H1 (cell line): ENCODE measurements around the gene RNF166. TPM values are rescaled to one million over a fixed set of nuclear protein-coding genes. Genes with fewer than 3 reads are reported as not detected.

Experiments used
- CTCF ChIA-PET: fragments of 300-600 bp; sonication (Branson Sonifier 250); formaldehyde crosslinking; loops from one replicate; lab custom pipeline; 2021; ENCODE audit not compliant: partially characterized antibody; lab: Charles Lee
- POLR2A ChIA-PET: fragments of 300-600 bp; sonication (Branson Sonifier 250); formaldehyde crosslinking; loops from one replicate; lab custom pipeline; 2021; ENCODE audit warnings: inconsistent platforms; ENCODE audit not compliant: partially characterized antibody; lab: Charles Lee
- DNase-seq, 2 experiments: peaks; one replicate each; pipeline versions ENCODE4 v3.0.0 to v3.0.0-alpha.2; 2010 to 2022; ENCODE audit warnings: low spot score in 2 of 2, low read depth in 1 of 2, mixed read lengths in 1 of 2
- FAIRE-seq: peaks from 2 replicates; lab custom pipeline; 2011; peaks lifted over from hg19 to GRCh38; lab: Jason Lieb, UNC
- H2AFZ ChIP-seq: 2 replicates; pipeline ENCODE4 v1.8.1; 2012; ENCODE audit warnings: low read length, inconsistent platforms
- H2AK5ac ChIP-seq: 2 replicates; pipeline ENCODE4 v1.6.1; 2013; ENCODE audit warnings: low read depth, low read length
- H2BK120ac ChIP-seq: replicated peaks from 2 replicates; pipeline ENCODE3; 2013; ENCODE audit warnings: low read depth, low read length, inconsistent platforms
- H2BK12ac ChIP-seq: 2 replicates; pipeline ENCODE4 v1.6.1; 2013; ENCODE audit warnings: low read depth, low read length
- H2BK15ac ChIP-seq: 2 replicates; pipeline ENCODE4 v1.6.1; 2013; ENCODE audit warnings: low read length
- H2BK20ac ChIP-seq: 2 replicates; pipeline ENCODE4 v1.6.1; 2013; ENCODE audit warnings: low read length
- H2BK5ac ChIP-seq: 2 replicates; pipeline ENCODE4 v1.6.1; 2013; ENCODE audit warnings: low read depth, low read length
- H3K14ac ChIP-seq: 2 replicates; pipeline ENCODE4 v1.6.1; 2013; ENCODE audit warnings: inconsistent platforms; ENCODE audit not compliant: insufficient read length
- H3K18ac ChIP-seq: 2 replicates; pipeline ENCODE4 v1.6.1; 2013; ENCODE audit warnings: low read length; ENCODE audit errors: extremely low read depth
- H3K23ac ChIP-seq: 2 replicates; pipeline ENCODE4 v1.6.1; 2013; ENCODE audit warnings: inconsistent platforms; ENCODE audit not compliant: insufficient read length
- H3K23me2 ChIP-seq: 2 replicates; pipeline ENCODE4 v1.6.1; 2013; ENCODE audit warnings: low read depth, low read length
- H3K27ac ChIP-seq: 2 replicates; pipeline ENCODE4 v1.6.1; 2011; ENCODE audit warnings: low read depth, low read length, inconsistent platforms
- H3K27me3 ChIP-seq, 4 experiments: replicated peaks in 1 of 4; 1 replicate in 1 of 4; 2 replicates in 3 of 4; pipeline versions ENCODE4 v1.6.1 to v1.8.1; 2011 to 2013; ENCODE audit warnings: low read length in 3 of 4, mild to moderate bottlenecking in 3 of 4, inconsistent platforms in 2 of 4, mixed read lengths in 2 of 4, moderate library complexity in 1 of 4; ENCODE audit not compliant: control insufficient read depth in 3 of 4, insufficient read depth in 3 of 4; ENCODE audit errors: extremely low read depth in 1 of 4
- H3K36me3 ChIP-seq, 4 experiments: 2 replicates each; pipeline versions ENCODE4 v1.6.1 to v1.8.1; 2011 to 2013; ENCODE audit warnings: mild to moderate bottlenecking in 4 of 4, low read length in 3 of 4, moderate library complexity in 2 of 4, control low read depth in 1 of 4, inconsistent platforms in 1 of 4; ENCODE audit not compliant: insufficient read depth in 4 of 4, control insufficient read depth in 2 of 4
- H3K4ac ChIP-seq: replicated peaks from 2 replicates; pipeline ENCODE3; 2013; ENCODE audit warnings: low read length, low read depth, mixed read lengths, inconsistent platforms; ENCODE audit not compliant: insufficient read length
- H3K4me1 ChIP-seq, 4 experiments: replicated peaks in 1 of 4; 1 replicate in 1 of 4; 2 replicates in 3 of 4; pipeline versions ENCODE4 v1.6.1 to v1.8.1; 2011 to 2013; ENCODE audit warnings: low read length in 3 of 4, inconsistent platforms in 2 of 4, mixed read lengths in 1 of 4; ENCODE audit not compliant: insufficient read depth in 4 of 4, control insufficient read depth in 3 of 4
- H3K4me2 ChIP-seq, 2 experiments: 2 replicates each; pipeline versions ENCODE4 v1.6.1 to v1.8.1; 2011 to 2013; ENCODE audit warnings: low read depth in 2 of 2, low read length in 2 of 2, control low read depth in 1 of 2, inconsistent platforms in 1 of 2, mild to moderate bottlenecking in 1 of 2; ENCODE audit not compliant: insufficient read depth in 1 of 2
- H3K4me3 ChIP-seq, 4 experiments: fragments of 200-600, 300-600 bp in 1 of 4; sonication (generic), shearing (Covaris generic), sonication (Bioruptor Twin) in 1 of 4; 2 replicates each; pipeline versions ENCODE4 v1.5.1 to v1.8.1; 2011 to 2016; ENCODE audit warnings: low read length in 4 of 4, low read depth in 3 of 4, control low read depth in 2 of 4, inconsistent platforms in 2 of 4, mild to moderate bottlenecking in 2 of 4, mixed read lengths in 1 of 4, moderate library complexity in 1 of 4; ENCODE audit not compliant: insufficient read depth in 2 of 4; ENCODE audit errors: extremely low read depth in 1 of 4
- H3K56ac ChIP-seq: replicated peaks from 2 replicates; pipeline ENCODE3; 2013; ENCODE audit warnings: low read depth, mild to moderate bottlenecking, mixed read lengths, low read length, inconsistent platforms; ENCODE audit not compliant: insufficient read length
- H3K79me1 ChIP-seq: 2 replicates; pipeline ENCODE4 v1.6.1; 2013; ENCODE audit warnings: low read depth, low read length, control low read depth
- H3K79me2 ChIP-seq, 2 experiments: 2 replicates each; pipeline versions ENCODE4 v1.6.1 to v1.8.1; 2012 to 2013; ENCODE audit warnings: low read length in 2 of 2, mild to moderate bottlenecking in 2 of 2, inconsistent platforms in 1 of 2; ENCODE audit not compliant: insufficient read depth in 2 of 2, control insufficient read depth in 1 of 2
- H3K9ac ChIP-seq, 4 experiments: replicated peaks in 1 of 4; 1 replicate in 1 of 4; 2 replicates in 3 of 4; pipeline versions ENCODE4 v1.6.1 to v1.8.1; 2011 to 2013; ENCODE audit warnings: low read depth in 3 of 4, low read length in 3 of 4, control low read depth in 2 of 4, mild to moderate bottlenecking in 2 of 4, moderate library complexity in 2 of 4, inconsistent platforms in 1 of 4; ENCODE audit errors: extremely low read depth in 1 of 4
- H3K9me3 ChIP-seq, 2 experiments: 2 replicates each; pipeline versions ENCODE4 v1.6.1 to v1.8.1; 2012 to 2013; ENCODE audit warnings: mild to moderate bottlenecking in 2 of 2, moderate library complexity in 2 of 2, control low read depth in 1 of 2, inconsistent platforms in 1 of 2, low read depth in 1 of 2, low read length in 1 of 2, mixed read lengths in 1 of 2; ENCODE audit not compliant: insufficient read depth in 2 of 2
- H4K20me1 ChIP-seq, 2 experiments: replicated peaks in 1 of 2; 2 replicates each; pipeline versions ENCODE3 to v1.8.1; 2011 to 2013; ENCODE audit warnings: inconsistent platforms in 2 of 2, low read length in 2 of 2, mild to moderate bottlenecking in 1 of 2; ENCODE audit not compliant: insufficient read depth in 2 of 2, control insufficient read depth in 1 of 2
- H4K5ac ChIP-seq: 2 replicates; pipeline ENCODE4 v1.6.1; 2013; ENCODE audit warnings: low read length, low read depth, mixed read lengths, inconsistent platforms; ENCODE audit not compliant: insufficient read length
- H4K8ac ChIP-seq: 2 replicates; pipeline ENCODE4 v1.8.0; 2013; ENCODE audit warnings: mild to moderate bottlenecking, moderate library complexity, low read length, inconsistent platforms; ENCODE audit not compliant: insufficient read depth; ENCODE audit errors: extremely low read depth
- H4K91ac ChIP-seq: replicated peaks from 2 replicates; pipeline ENCODE3; 2013; ENCODE audit warnings: low read length, mixed read lengths, inconsistent platforms; ENCODE audit not compliant: insufficient read length
- BACH1 ChIP-seq: IDR thresholded peaks from 2 replicates; pipeline ENCODE4 v1.6.1; 2012; ENCODE audit warnings: low read length, improper control_type of control experiment
- CREB1 ChIP-seq: IDR thresholded peaks from 2 replicates; pipeline ENCODE4 v1.6.1; 2012; ENCODE audit warnings: inconsistent platforms
- CTBP2 ChIP-seq: IDR thresholded peaks from 2 replicates; pipeline ENCODE4 v1.7.0; 2011; ENCODE audit warnings: borderline replicate concordance, mild to moderate bottlenecking, moderate library complexity, mixed read lengths, low read length; ENCODE audit not compliant: insufficient read depth, insufficient read length
- HDAC6 ChIP-seq: IDR thresholded peaks from one replicate; pipeline ENCODE4 v1.7.1; 2012; ENCODE audit warnings: low read depth, mild to moderate bottlenecking, inconsistent platforms, low read length, moderate library complexity
- KDM4A ChIP-seq: IDR thresholded peaks from one replicate; pipeline ENCODE4 v1.7.1; 2012; ENCODE audit warnings: low read depth, mild to moderate bottlenecking, moderate library complexity, low read length, inconsistent platforms; ENCODE audit not compliant: severe bottlenecking
- NRF1 ChIP-seq: IDR thresholded peaks from 2 replicates; pipeline ENCODE4 v1.6.1; 2011; ENCODE audit warnings: mild to moderate bottlenecking, low read depth, low read length, improper control_type of control experiment
- POLR2AphosphoS5 ChIP-seq: IDR thresholded peaks from 2 replicates; pipeline ENCODE4 v1.6.1; 2011; ENCODE audit warnings: low read depth, low read length
- RAD21 ChIP-seq, 2 experiments: IDR thresholded peaks in 1 of 2; conservative IDR thresholded peaks in 1 of 2; 2 replicates each; pipeline ENCODE4 v1.6.1; 2011; ENCODE audit warnings: low read depth in 2 of 2, low read length in 2 of 2, improper control_type of control experiment in 1 of 2, inconsistent platforms in 1 of 2, mild to moderate bottlenecking in 1 of 2, moderate library complexity in 1 of 2
- SP2 ChIP-seq: IDR thresholded peaks from 2 replicates; pipeline ENCODE4 v1.6.1; 2012; ENCODE audit warnings: mild to moderate bottlenecking, low read length, inconsistent platforms
- ZNF274 ChIP-seq: IDR thresholded peaks from 2 replicates; pipeline ENCODE4 v1.7.0; 2012; ENCODE audit warnings: low read length, borderline replicate concordance; ENCODE audit errors: extremely low read depth
- WGBS, 2 experiments: shearing (Covaris generic) in 1 of 2; methylation state at CpG; one replicate each; pipeline versions ENCODE4 v1.1.6 to v1.1.7; 2013 to 2015; ENCODE audit warnings: low lambda C conversion rate in 2 of 2, mixed read lengths in 2 of 2, inconsistent platforms in 1 of 2, low coverage in 1 of 2, missing lambda C conversion rate in 1 of 2; ENCODE audit not compliant: insufficient replicate concordance in 2 of 2, insufficient coverage in 1 of 2, insufficient read length in 1 of 2; ENCODE audit errors: extremely low coverage in 1 of 2, missing lambda C conversion rate in 1 of 2; 5-methylcytosine and 5-hydroxymethylcytosine counted together
- polyA plus RNA-seq, 7 experiments: library from polyadenylated mRNA; depleted of rRNA in 3 of 7; stranded (reverse) in 5 of 7; unstranded in 2 of 7; fragments of >200 nt in 5 of 7; fragments of 200-250 nt in 2 of 7; gene quantifications; 1 replicate in 5 of 7; 2 replicates in 1 of 7; 4 replicates in 1 of 7; pipeline versions ENCODE4 v1.2.1 to v1.2.3, GENCODE V29; 2011 to 2013; ENCODE audit warnings: missing spikeins in 2 of 7, mixed read lengths in 2 of 7
- total RNA-seq: library from RNA; stranded (reverse); fragmentation: NEBNext Ultra II Directional; extraction: Animal tissue kit (Norgen Biotek cat#: 25700); gene quantifications from 2 replicates; pipeline ENCODE4 v1.2.1, GENCODE V29; 2021
- TF ChIP-seq, protein P1 (sequence below): IDR thresholded peaks from 2 replicates; pipeline ENCODE4 v1.6.1; 2012; ENCODE audit warnings: inconsistent platforms
- TF ChIP-seq, protein P2 (sequence below): IDR thresholded peaks from 2 replicates; pipeline ENCODE4 v1.6.1; 2011; ENCODE audit warnings: low read length, improper control_type of control experiment

RNF166 gene
- total and polyA plus RNA-seq, 2 of the 8 experiments (the other 6 are each of a cell fraction or from before 2014, with no cell fraction given): 29.8 to 31.2 TPM

DNA sequence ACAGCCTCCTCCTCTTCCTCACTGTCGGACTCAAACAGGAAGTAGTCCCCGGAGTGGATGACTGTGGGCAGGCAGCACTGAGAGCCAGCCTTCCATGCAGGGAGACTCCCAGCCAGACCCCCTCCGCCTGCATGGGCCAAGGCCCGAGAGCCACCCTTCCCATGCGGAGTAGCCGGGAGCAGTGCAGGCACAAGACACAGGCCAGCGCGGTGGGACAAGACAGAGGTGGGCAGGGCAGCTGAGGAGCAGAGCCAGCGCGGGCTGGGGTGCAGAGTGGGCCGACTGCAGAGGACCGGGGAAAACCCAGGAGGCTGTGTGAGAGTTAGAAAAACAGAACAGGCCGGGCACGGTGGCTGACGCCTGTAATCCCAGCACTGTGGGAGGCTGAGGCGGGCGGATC, 17.7 kb upstream of the RNF166 start:
- no peaks in the 10 kb centered on the region for H3K27me3 ChIP-seq
- ChIA-PET CTCF (interaction anchor here (1.0 to 4.5 kb wide), 3 partner anchors 13 to 89 kb away, joined by 3 to 24 read pairs (median 3); no protein-coding TSS in a partner anchor), POLR2A (interaction anchor here (1.5 to 1.8 kb wide), 2 partner anchors 9 to 14 kb away, joined by 4 read pairs; no protein-coding TSS in a partner anchor)
- H2AFZ ChIP-seq: no peak overlapping the region
- no peak overlapping the region for H3K4me3 ChIP-seq
- H2BK20ac ChIP-seq: no peak overlapping the region
- H2BK5ac ChIP-seq: no peak overlapping the region
- H3K56ac ChIP-seq: no peak overlapping the region
- no peak overlapping the region for H3K14ac ChIP-seq
- H4K5ac ChIP-seq: no peak overlapping the region
- no peaks in the 10 kb centered on the region for H3K9me3 ChIP-seq
- no peak overlapping the region for H2BK15ac ChIP-seq
- no peaks in the 10 kb centered on the region for H3K79me2 ChIP-seq
- no peak overlapping the region for H2BK120ac ChIP-seq
- no peak overlapping the region for H3K18ac ChIP-seq
- H4K91ac ChIP-seq: no peak overlapping the region
- H3K23ac ChIP-seq: no peak overlapping the region
- no peak overlapping the region for H3K9ac ChIP-seq
- H3K4me1 ChIP-seq: no peaks in the 10 kb centered on the region
- peaks cover 0 to 30% (median 7%) of the 10 kb centered on the region in 4 experiments; a peak in 4 of 8 replicates for H3K36me3 ChIP-seq
- H3K27ac ChIP-seq: no peak overlapping the region
- DNase-seq (no peak), FAIRE-seq (no peak)
- H3K79me1 ChIP-seq: no peaks in the 10 kb centered on the region
- no peak overlapping the region for H3K4ac ChIP-seq
- H4K20me1 ChIP-seq: peaks cover 0 to 13% of the 10 kb centered on the region in 2 experiments
- WGBS, 2 experiments: 93% methylated on average over 17 of the region's 17 CpGs; no CpG with 5 or more reads in 1 of the 2 experiments
- H4K8ac ChIP-seq: no peak overlapping the region
- H3K23me2 ChIP-seq: no peaks in the 10 kb centered on the region
- no peak overlapping the region for H3K4me2 ChIP-seq
- H2AK5ac ChIP-seq: no peak overlapping the region
- H2BK12ac ChIP-seq: no peak overlapping the region
- TF ChIP-seq CREB1 (no peak), SP2 (no peak), NRF1 (no peak), POLR2AphosphoS5 (no peak), KDM4A (no peak), ZNF274 (no peak), RAD21 (IDR thresholded peaks at IDR 0.05 in 1 of 2, conservative IDR thresholded peaks at IDR 0.05 in 1 of 2; ENCODE audit: low read depth in 2 of 2, low read length in 2 of 2) (no peak), BACH1 (no peak), HDAC6 (no peak), CTBP2 (no peak)
- TF ChIP-seq, protein P1, sequence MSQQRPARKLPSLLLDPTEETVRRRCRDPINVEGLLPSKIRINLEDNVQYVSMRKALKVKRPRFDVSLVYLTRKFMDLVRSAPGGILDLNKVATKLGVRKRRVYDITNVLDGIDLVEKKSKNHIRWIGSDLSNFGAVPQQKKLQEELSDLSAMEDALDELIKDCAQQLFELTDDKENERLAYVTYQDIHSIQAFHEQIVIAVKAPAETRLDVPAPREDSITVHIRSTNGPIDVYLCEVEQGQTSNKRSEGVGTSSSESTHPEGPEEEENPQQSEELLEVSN: no peak
- TF ChIP-seq, protein P2, sequence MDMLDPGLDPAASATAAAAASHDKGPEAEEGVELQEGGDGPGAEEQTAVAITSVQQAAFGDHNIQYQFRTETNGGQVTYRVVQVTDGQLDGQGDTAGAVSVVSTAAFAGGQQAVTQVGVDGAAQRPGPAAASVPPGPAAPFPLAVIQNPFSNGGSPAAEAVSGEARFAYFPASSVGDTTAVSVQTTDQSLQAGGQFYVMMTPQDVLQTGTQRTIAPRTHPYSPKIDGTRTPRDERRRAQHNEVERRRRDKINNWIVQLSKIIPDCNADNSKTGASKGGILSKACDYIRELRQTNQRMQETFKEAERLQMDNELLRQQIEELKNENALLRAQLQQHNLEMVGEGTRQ: no peak
